ENCODE results near the gene TDP2. TPM values are rescaled to one million over a fixed set of nuclear protein-coding genes. Genes with fewer than 3 reads are reported as not detected.
A peak's percentile ranks its signal among the peaks of the same experiment; 100 is the strongest.
"Not testable (repeated sequence)": the region's sequence is repeated elsewhere in the genome, so short reads cannot be mapped to it uniquely, and the experiment has no call there.

The TDP2 gene
- total RNA-seq, 2 donors from 2014 or later, result 46.0 to 60.2 TPM

- H3K9me3 Mint-ChIP-seq, result peaks cover 0 to 4% of the 10 kb centered on the region in 2 donors
- ATAC-seq (no peak), DNase-seq (ENCODE audit: low spot score in 2 of 2) (no peak)
- H3K36me3 Mint-ChIP-seq, result peaks cover 43 to 56% of the 10 kb centered on the region in 2 donors
- H3K27ac Mint-ChIP-seq, result peak overlapping the region in 1 of 2 donors; percentile 97
Measured at GRCh38 chr6:24664046-24664987, 2.4 kb downstream of the TDP2 start.

- Mint-ChIP-seq H3K27ac (no peak overlapping the region), H3K9me3 (no peaks in the 10 kb centered on the region), H3K36me3 (peaks cover 37 to 50% of the 10 kb centered on the region in 2 donors)
- DNase-seq (ENCODE audit: low spot score in 2 of 2) (no peak), ATAC-seq (no peak)
Measured at GRCh38 chr6:24663189-24663588, 3.5 kb downstream of the TDP2 start.

GRCh38 chr6:24662236-24662635 is 4.5 kb downstream of the TDP2 start:
- no peak for DNase-seq (ENCODE audit: low spot score in 2 of 2)
- Mint-ChIP-seq H3K36me3 (peaks cover 33 to 52% of the 10 kb centered on the region in 2 donors), H3K9me3 (no peaks in the 10 kb centered on the region), H3K27ac (peak overlapping the region in 1 of 2 donors; percentile 89)
- no peak for ATAC-seq

- H3K27ac Mint-ChIP-seq; DNase-seq (ENCODE audit: low spot score in 2 of 2); H3K9me3 Mint-ChIP-seq; ATAC-seq: not testable (repeated sequence)
- peaks cover 29 to 48% of the 10 kb centered on the region in 2 donors for H3K36me3 Mint-ChIP-seq
Measured at GRCh38 chr6:24661759-24662158, 4.9 kb downstream of the TDP2 start.

GRCh38 chr6:24660105-24660504 is 6.6 kb downstream of the TDP2 start:
- Mint-ChIP-seq H3K36me3 (peaks cover 18 to 36% of the 10 kb centered on the region in 2 donors), H3K27ac (no peak overlapping the region), H3K9me3 (no peaks in the 10 kb centered on the region)
- no peak for ATAC-seq
- no peak for DNase-seq (ENCODE audit: low spot score in 2 of 2)

- DNase-seq (ENCODE audit: low spot score in 2 of 2) (no peak), ATAC-seq (no peak)
- Mint-ChIP-seq H3K9me3 (no peaks in the 10 kb centered on the region), H3K36me3 (peaks cover 12 to 31% of the 10 kb centered on the region in 2 donors), H3K27ac (no peak overlapping the region)
Measured at GRCh38 chr6:24659561-24659960, 7.1 kb downstream of the TDP2 start.

GRCh38 chr6:24658573-24659560 is 7.8 kb downstream of the TDP2 start:
- peaks cover 10 to 27% of the 10 kb centered on the region in 2 donors for H3K36me3 Mint-ChIP-seq
- ATAC-seq (no peak), DNase-seq (ENCODE audit: low spot score in 2 of 2) (no peak)
- no peak overlapping the region for H3K27ac Mint-ChIP-seq
- H3K9me3 Mint-ChIP-seq, result no peaks in the 10 kb centered on the region

GRCh38 chr6:24655215-24655614 is 11.5 kb downstream of the TDP2 start:
- DNase-seq (ENCODE audit: low spot score in 2 of 2) (no peak), ATAC-seq (no peak)
- H3K9me3 Mint-ChIP-seq, result no peaks in the 10 kb centered on the region
- peak overlapping the region in 1 of 2 donors; percentile 52 for H3K27ac Mint-ChIP-seq
- H3K36me3 Mint-ChIP-seq, result peaks cover 6 to 10% of the 10 kb centered on the region in 2 donors

- DNase-seq (ENCODE audit: low spot score in 2 of 2) (no peak), ATAC-seq (no peak)
- no peak overlapping the region for H3K27ac Mint-ChIP-seq
- no peaks in the 10 kb centered on the region for H3K9me3 Mint-ChIP-seq
- peaks cover 0 to 10% of the 10 kb centered on the region in 2 donors for H3K36me3 Mint-ChIP-seq
Measured at GRCh38 chr6:24650365-24650764, 16.3 kb downstream of the TDP2 start.

GRCh38 chr6:24649691-24650090 is 17.0 kb downstream of the TDP2 start:
- H3K36me3 Mint-ChIP-seq, result peaks cover 0 to 10% of the 10 kb centered on the region in 2 donors
- ATAC-seq (no peak), DNase-seq (ENCODE audit: low spot score in 2 of 2) (no peak)
- no peaks in the 10 kb centered on the region for H3K9me3 Mint-ChIP-seq
- no peak overlapping the region for H3K27ac Mint-ChIP-seq

- H3K36me3 Mint-ChIP-seq, result peaks cover 0 to 5% of the 10 kb centered on the region in 2 donors
- DNase-seq (ENCODE audit: low spot score in 2 of 2) (no peak), ATAC-seq (no peak)
- H3K27ac Mint-ChIP-seq, result no peak overlapping the region
- no peaks in the 10 kb centered on the region for H3K9me3 Mint-ChIP-seq
Measured at GRCh38 chr6:24648276-24648675, 18.4 kb downstream of the TDP2 start.

- H3K27ac Mint-ChIP-seq, result peak overlapping the region; percentile 84 to 92
- ATAC-seq (no peak), DNase-seq (ENCODE audit: low spot score in 2 of 2) (no peak)
- H3K36me3 Mint-ChIP-seq, result peaks cover 0 to 4% of the 10 kb centered on the region in 2 donors
- no peaks in the 10 kb centered on the region for H3K9me3 Mint-ChIP-seq
Measured at GRCh38 chr6:24646771-24647170, 19.9 kb downstream of the TDP2 start.

GRCh38 chr6:24644377-24644776 is 22.3 kb downstream of the TDP2 start:
- DNase-seq (ENCODE audit: low spot score in 2 of 2) (no peak), ATAC-seq (no peak)
- H3K36me3 Mint-ChIP-seq, result peaks cover 0 to 4% of the 10 kb centered on the region in 2 donors
- no peaks in the 10 kb centered on the region for H3K9me3 Mint-ChIP-seq
- no peak overlapping the region for H3K27ac Mint-ChIP-seq

GRCh38 chr6:24643920-24644319 is 22.8 kb downstream of the TDP2 start:
- ATAC-seq, result no peak
- DNase-seq (ENCODE audit: low spot score in 2 of 2), result no peak
- H3K9me3 Mint-ChIP-seq, result no peaks in the 10 kb centered on the region
- H3K36me3 Mint-ChIP-seq, result peaks cover 0 to 4% of the 10 kb centered on the region in 2 donors
- no peak overlapping the region for H3K27ac Mint-ChIP-seq

GRCh38 chr6:24642061-24642460 is 24.6 kb downstream of the TDP2 start:
- H3K36me3 Mint-ChIP-seq, result peaks cover 0 to 4% of the 10 kb centered on the region in 2 donors
- no peak overlapping the region for H3K27ac Mint-ChIP-seq
- ATAC-seq (no peak), DNase-seq (ENCODE audit: low spot score in 2 of 2) (no peak)
- H3K9me3 Mint-ChIP-seq, result no peaks in the 10 kb centered on the region

- ATAC-seq; H3K27ac Mint-ChIP-seq; H3K9me3 Mint-ChIP-seq; DNase-seq (ENCODE audit: low spot score in 2 of 2); H3K36me3 Mint-ChIP-seq: not testable (repeated sequence)
Measured at GRCh38 chr6:24640631-24641030, 26.1 kb downstream of the TDP2 start.

GRCh38 chr6:24640166-24640565 is 26.5 kb downstream of the TDP2 start:
- no peak for DNase-seq (ENCODE audit: low spot score in 2 of 2)
- no peaks in the 10 kb centered on the region for H3K36me3 Mint-ChIP-seq
- no peak for ATAC-seq
- no peak overlapping the region for H3K27ac Mint-ChIP-seq
- H3K9me3 Mint-ChIP-seq, result no peaks in the 10 kb centered on the region

All from activated naive CD4-positive, alpha-beta T cell treated with anti-CD3 and anti-CD28 coated beads, Interleukin-2, amount 50 U/mL, for 72 hours (primary cell).